ENCODE data around the gene FAXDC2.
"Not testable (repeated sequence)": the region's sequence is repeated elsewhere in the genome, so short reads cannot be mapped to it uniquely, and the experiment has no call there.

The FAXDC2 gene

GRCh38 chr5:154840435-154841272, 9.7 kb downstream of the FAXDC2 start:
- no peak overlapping the region for H3K9ac ChIP-seq (ENCODE audit: low read depth, low read length)
- H3K9me3 ChIP-seq (ENCODE audit: insufficient read depth, low read depth, low read length) = no peaks in the 10 kb centered on the region
- H3K27ac ChIP-seq (ENCODE audit: low read depth, low read length) = no peak overlapping the region
- H3K27me3 ChIP-seq (ENCODE audit: insufficient read depth, low read length) = no peaks in the 10 kb centered on the region
- 0 out of 2 replicates have a peak, but pooled peaks cover 3% of the 10 kb centered on the region for H3K36me3 ChIP-seq (ENCODE audit: insufficient read depth, low read length)
- no peaks in the 10 kb centered on the region for H3K4me1 ChIP-seq (ENCODE audit: insufficient read depth, low read length)
- H3K4me3 ChIP-seq (ENCODE audit: low read length) = no peak overlapping the region
- 91% methylated on average over 6 of the region's 6 CpGs for WGBS

- H3K4me3 ChIP-seq (ENCODE audit: low read length) = no peak overlapping the region
- 91% methylated on average over 6 of the region's 6 CpGs for WGBS
- peaks cover 8% of the 10 kb centered on the region; the same call in 1 of the 2 replicates for H3K36me3 ChIP-seq (ENCODE audit: insufficient read depth, low read length)
These were observed 13.1 kb downstream of the FAXDC2 start for GRCh38 chr5:154837009-154837901.

GRCh38 chr5:154836225-154836624, 14.2 kb downstream of the FAXDC2 start:
- 98% methylated on average over 6 of the region's 6 CpGs for WGBS
- Histone ChIP-seq H3K4me3 (ENCODE audit: low read length) (no peak overlapping the region), H3K27me3 (ENCODE audit: insufficient read depth, low read length) (no peaks in the 10 kb centered on the region), H3K9ac (ENCODE audit: low read depth, low read length) (no peak overlapping the region), H3K27ac (ENCODE audit: low read depth, low read length) (no peak overlapping the region), H3K4me1 (ENCODE audit: insufficient read depth, low read length) (no peaks in the 10 kb centered on the region), H3K36me3 (ENCODE audit: insufficient read depth, low read length) (peaks cover 16% of the 10 kb centered on the region), H3K9me3 (ENCODE audit: insufficient read depth, low read depth, low read length) (no peaks in the 10 kb centered on the region)

More at GRCh38 chr5:154837009-154837901, 13.1 kb downstream of the FAXDC2 start:
- no peak overlapping the region for H3K9ac ChIP-seq (ENCODE audit: low read depth, low read length)
- no peak overlapping the region for H3K27ac ChIP-seq (ENCODE audit: low read depth, low read length)
- no peaks in the 10 kb centered on the region for H3K27me3 ChIP-seq (ENCODE audit: insufficient read depth, low read length)
- H3K9me3 ChIP-seq (ENCODE audit: insufficient read depth, low read depth, low read length) = no peaks in the 10 kb centered on the region
- no peaks in the 10 kb centered on the region for H3K4me1 ChIP-seq (ENCODE audit: insufficient read depth, low read length)

DNA sequence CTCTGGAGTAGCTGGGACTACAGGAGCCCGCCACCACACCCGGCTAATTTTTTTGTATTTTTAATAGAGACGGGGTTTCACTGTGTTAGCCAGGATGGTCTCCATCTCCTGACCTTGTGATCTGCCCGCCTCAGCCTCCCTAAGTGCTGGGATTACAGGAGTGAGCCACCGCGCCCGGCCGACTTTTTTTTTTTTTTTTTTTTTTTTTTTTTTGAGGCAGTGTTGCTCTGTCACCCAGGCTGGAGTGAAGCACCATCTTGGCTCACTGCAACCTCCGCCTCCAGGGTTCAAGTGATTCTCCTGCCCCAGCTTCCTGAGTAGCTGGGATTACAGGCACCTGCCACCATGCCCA, 14.7 kb downstream of the FAXDC2 start:
- H3K4me1 ChIP-seq (ENCODE audit: insufficient read depth, low read length); H3K9ac ChIP-seq (ENCODE audit: low read depth, low read length); H3K9me3 ChIP-seq (ENCODE audit: insufficient read depth, low read depth, low read length); H3K27ac ChIP-seq (ENCODE audit: low read depth, low read length); H3K27me3 ChIP-seq (ENCODE audit: insufficient read depth, low read length); H3K4me3 ChIP-seq (ENCODE audit: low read length): not testable (repeated sequence)
- peaks cover 21% of the 10 kb centered on the region for H3K36me3 ChIP-seq (ENCODE audit: insufficient read depth, low read length)
- 97% methylated on average over 9 of the region's 9 CpGs for WGBS

GRCh38 chr5:154834053-154834452, 16.4 kb downstream of the FAXDC2 start:
- WGBS = no CpG with 5 or more reads among the region's 1 CpG
- H3K4me1 ChIP-seq (ENCODE audit: insufficient read depth, low read length) = no peaks in the 10 kb centered on the region
- no peak overlapping the region for H3K27ac ChIP-seq (ENCODE audit: low read depth, low read length)
- H3K4me3 ChIP-seq (ENCODE audit: low read length) = no peak overlapping the region
- H3K36me3 ChIP-seq (ENCODE audit: insufficient read depth, low read length) = peaks cover 37% of the 10 kb centered on the region
- no peak overlapping the region for H3K9ac ChIP-seq (ENCODE audit: low read depth, low read length)
- no peaks in the 10 kb centered on the region for H3K9me3 ChIP-seq (ENCODE audit: insufficient read depth, low read depth, low read length)
- no peaks in the 10 kb centered on the region for H3K27me3 ChIP-seq (ENCODE audit: insufficient read depth, low read length)

DNA sequence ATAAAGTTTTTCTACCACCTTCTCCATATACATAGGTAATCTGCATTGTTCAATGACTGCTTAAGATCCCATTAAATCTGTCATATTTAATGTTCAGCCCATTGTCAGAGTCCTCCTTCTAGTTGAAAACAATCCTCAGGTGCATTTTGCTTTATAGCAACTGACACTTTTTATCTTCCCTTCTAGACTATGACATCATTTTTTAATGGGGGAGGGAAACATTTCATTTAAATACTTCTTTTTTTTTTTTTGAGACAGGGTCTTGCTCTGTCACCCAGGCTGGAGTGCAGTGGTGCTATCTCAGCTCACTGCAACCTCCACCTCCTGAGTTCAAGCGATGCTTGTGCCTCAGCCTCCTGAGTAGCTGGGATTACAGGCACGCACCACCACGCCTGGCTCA, 17.6 kb downstream of the FAXDC2 start:
- 96% methylated on average over 3 of the region's 3 CpGs for WGBS
- H3K9ac ChIP-seq (ENCODE audit: low read depth, low read length); H3K4me3 ChIP-seq (ENCODE audit: low read length); H3K27ac ChIP-seq (ENCODE audit: low read depth, low read length); H3K27me3 ChIP-seq (ENCODE audit: insufficient read depth, low read length); H3K9me3 ChIP-seq (ENCODE audit: insufficient read depth, low read depth, low read length); H3K4me1 ChIP-seq (ENCODE audit: insufficient read depth, low read length): not testable (repeated sequence)
- peaks cover 41% of the 10 kb centered on the region for H3K36me3 ChIP-seq (ENCODE audit: insufficient read depth, low read length)

DNA sequence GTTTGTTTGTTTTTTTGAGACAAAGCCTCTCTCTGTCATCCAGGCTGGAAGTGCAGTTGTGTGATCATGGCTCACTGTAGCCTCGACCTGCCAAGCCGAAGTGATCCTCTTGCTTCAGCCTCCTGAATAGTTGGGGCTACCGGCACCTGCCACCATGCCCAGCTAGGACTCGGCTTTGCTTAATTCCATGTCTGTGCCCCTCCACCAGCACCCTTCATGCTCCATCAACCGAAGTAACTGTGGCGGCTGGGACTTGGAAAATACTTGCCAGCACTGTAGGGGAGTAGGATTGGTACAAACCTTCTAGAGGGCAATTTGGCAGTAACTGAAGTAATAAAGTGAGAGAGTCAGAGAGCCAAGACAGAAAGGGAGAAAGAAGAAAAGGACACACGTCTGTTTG, 19.0 kb downstream of the FAXDC2 start:
- H3K27me3 ChIP-seq (ENCODE audit: insufficient read depth, low read length) = no peaks in the 10 kb centered on the region
- no peak overlapping the region for H3K4me3 ChIP-seq (ENCODE audit: low read length)
- H3K36me3 ChIP-seq (ENCODE audit: insufficient read depth, low read length) = peaks cover 45% of the 10 kb centered on the region
- no peaks in the 10 kb centered on the region for H3K4me1 ChIP-seq (ENCODE audit: insufficient read depth, low read length)
- 98% methylated on average over 7 of the region's 7 CpGs for WGBS
- H3K27ac ChIP-seq (ENCODE audit: low read depth, low read length) = no peak overlapping the region
- H3K9ac ChIP-seq (ENCODE audit: low read depth, low read length) = no peak overlapping the region
- no peaks in the 10 kb centered on the region for H3K9me3 ChIP-seq (ENCODE audit: insufficient read depth, low read depth, low read length)

- H3K9ac ChIP-seq (ENCODE audit: low read depth, low read length) = no peak overlapping the region
- 91% methylated on average over 4 of the region's 4 CpGs for WGBS
These were observed 19.8 kb downstream of the FAXDC2 start for GRCh38 chr5:154830596-154830995.

GRCh38 chr5:154830219-154830595, 20.2 kb downstream of the FAXDC2 start:
- H3K27me3 ChIP-seq (ENCODE audit: insufficient read depth, low read length) = no peaks in the 10 kb centered on the region
- H3K27ac ChIP-seq (ENCODE audit: low read depth, low read length) = no peak overlapping the region
- peaks cover 49% of the 10 kb centered on the region for H3K36me3 ChIP-seq (ENCODE audit: insufficient read depth, low read length)
- H3K4me1 ChIP-seq (ENCODE audit: insufficient read depth, low read length) = no peaks in the 10 kb centered on the region
- no peak overlapping the region for H3K9ac ChIP-seq (ENCODE audit: low read depth, low read length)
- WGBS = 96% methylated on average over 7 of the region's 7 CpGs
- H3K4me3 ChIP-seq (ENCODE audit: low read length) = no peak overlapping the region
- H3K9me3 ChIP-seq (ENCODE audit: insufficient read depth, low read depth, low read length) = no peaks in the 10 kb centered on the region

More at GRCh38 chr5:154830596-154830995, 19.8 kb downstream of the FAXDC2 start:
- Histone ChIP-seq H3K4me3 (ENCODE audit: low read length) (no peak overlapping the region), H3K36me3 (ENCODE audit: insufficient read depth, low read length) (peaks cover 49% of the 10 kb centered on the region), H3K9me3 (ENCODE audit: insufficient read depth, low read depth, low read length) (no peaks in the 10 kb centered on the region), H3K4me1 (ENCODE audit: insufficient read depth, low read length) (no peaks in the 10 kb centered on the region), H3K27me3 (ENCODE audit: insufficient read depth, low read length) (no peaks in the 10 kb centered on the region), H3K27ac (ENCODE audit: low read depth, low read length) (no peak overlapping the region)

DNA sequence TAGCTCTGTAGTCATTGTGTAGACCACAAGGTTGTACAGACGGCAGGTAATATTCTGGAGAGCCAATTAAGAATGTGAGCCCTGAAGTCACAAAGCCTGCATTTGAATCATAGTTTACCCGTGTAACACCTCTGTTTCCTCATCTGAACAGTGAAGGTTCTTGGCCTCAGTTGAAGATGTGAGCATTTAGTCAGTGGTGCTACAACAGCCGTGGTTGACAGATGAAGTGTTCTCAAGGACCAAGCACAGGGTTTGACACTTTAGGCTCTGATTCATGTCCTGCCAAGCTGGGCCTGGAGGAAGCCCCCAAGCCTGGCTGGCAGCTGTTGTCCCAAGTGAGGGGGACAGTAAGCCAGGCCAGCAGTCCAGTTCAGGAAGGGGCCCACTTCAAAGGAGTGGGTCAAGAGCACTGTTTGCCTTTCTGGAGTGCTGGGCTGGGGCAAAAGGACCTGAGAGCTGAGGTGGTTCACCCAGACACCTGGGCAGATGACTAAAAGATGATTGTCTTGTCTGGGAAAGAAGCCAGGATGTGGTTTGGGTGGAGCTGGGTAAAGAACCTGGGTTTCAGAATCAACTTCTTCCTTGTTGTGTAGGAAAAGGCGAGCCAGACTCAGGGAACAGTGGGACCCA, 20.7 kb downstream of the FAXDC2 start:
- no peak overlapping the region for H3K27ac ChIP-seq (ENCODE audit: low read depth, low read length)
- 93% methylated on average over 4 of the region's 4 CpGs for WGBS
- H3K9ac ChIP-seq (ENCODE audit: low read depth, low read length) = no peak overlapping the region
- H3K36me3 ChIP-seq (ENCODE audit: insufficient read depth, low read length) = peaks cover 49% of the 10 kb centered on the region
- no peak overlapping the region for H3K4me3 ChIP-seq (ENCODE audit: low read length)
- H3K4me1 ChIP-seq (ENCODE audit: insufficient read depth, low read length) = no peaks in the 10 kb centered on the region
- no peaks in the 10 kb centered on the region for H3K27me3 ChIP-seq (ENCODE audit: insufficient read depth, low read length)
- no peaks in the 10 kb centered on the region for H3K9me3 ChIP-seq (ENCODE audit: insufficient read depth, low read depth, low read length)

DNA sequence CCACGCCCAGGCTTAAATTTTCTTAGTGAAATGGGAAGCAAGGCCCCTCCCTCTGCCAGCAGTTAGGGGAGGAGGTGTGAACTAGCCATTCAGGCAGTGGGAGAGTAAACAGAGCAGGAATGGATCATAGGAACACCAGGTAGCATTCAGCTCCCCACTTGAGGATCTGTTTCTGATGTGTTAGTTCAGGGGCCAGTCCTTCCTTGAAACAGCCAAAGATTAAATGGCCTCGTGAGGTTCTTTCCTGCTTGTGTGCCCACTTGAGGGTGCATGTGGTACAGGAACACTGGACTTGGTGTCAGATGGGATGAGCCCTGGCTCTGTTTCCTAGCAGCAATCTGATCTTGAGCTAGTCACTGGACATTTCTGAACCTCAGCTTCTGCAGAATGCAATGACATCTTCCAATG, 21.2 kb downstream of the FAXDC2 start:
- Histone ChIP-seq H3K27me3 (ENCODE audit: insufficient read depth, low read length) (no peaks in the 10 kb centered on the region), H3K27ac (ENCODE audit: low read depth, low read length) (no peak overlapping the region), H3K4me3 (ENCODE audit: low read length) (no peak overlapping the region), H3K4me1 (ENCODE audit: insufficient read depth, low read length) (no peaks in the 10 kb centered on the region), H3K36me3 (ENCODE audit: insufficient read depth, low read length) (peaks cover 52% of the 10 kb centered on the region), H3K9ac (ENCODE audit: low read depth, low read length) (no peak overlapping the region), H3K9me3 (ENCODE audit: insufficient read depth, low read depth, low read length) (no peaks in the 10 kb centered on the region)
- WGBS = 71% methylated on average over 2 of the region's 2 CpGs
